ENCODE results near the gene MCF2L2. TPM values are rescaled to one million over a fixed set of nuclear protein-coding genes. Genes with fewer than 3 reads are reported as not detected.

The MCF2L2 gene
- total and polyA plus RNA-seq, 2 donors (not counting 1 experiment from before 2014, with no cell fraction given), result 0.03 to 1.6 TPM

DNA sequence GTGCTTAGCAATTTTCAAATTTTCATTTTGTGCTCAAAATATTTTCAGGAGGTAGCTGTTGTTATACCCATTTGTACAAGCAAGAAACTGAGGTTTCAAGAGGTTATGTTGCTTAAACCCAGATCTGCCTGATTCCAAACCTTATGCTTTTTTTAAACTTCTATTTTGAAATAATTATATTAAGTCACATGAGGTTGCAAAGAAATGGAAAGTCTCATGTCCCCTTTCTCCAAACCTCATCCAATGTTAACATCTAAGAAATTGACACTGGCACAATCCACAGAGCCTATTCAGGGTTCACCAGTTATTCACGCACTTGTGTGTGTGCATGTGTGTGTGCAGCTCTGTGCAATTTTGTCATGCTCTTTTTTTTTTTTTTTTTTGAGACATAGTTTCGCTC lies 140.3 kb downstream of the MCF2L2 start:
- no peak overlapping the region for H2AFZ ChIP-seq (ENCODE audit: insufficient read depth, low read depth, low read length, poor library complexity, severe bottlenecking)
- H3K27me3 ChIP-seq (replicated peaks in 1 of 4; ENCODE audit: control extremely low read depth in 1 of 4, control insufficient read depth in 3 of 4, insufficient read depth in 4 of 4, low read length in 3 of 4), result peaks cover 0 to 4% (median 0%) of the 10 kb centered on the region in 4 experiments
- no peaks in the 10 kb centered on the region for H3K9me3 ChIP-seq (ENCODE audit: control extremely low read depth in 1 of 3, control insufficient read depth in 2 of 3, insufficient read depth in 1 of 3, low read length in 2 of 3)
- no peak overlapping the region for H3K27ac Mint-ChIP-seq
- H3K4me1 Mint-ChIP-seq, result peaks cover 24% of the 10 kb centered on the region
- H3K4me3 ChIP-seq (ENCODE audit: control extremely low read depth in 1 of 5, extremely low read depth in 1 of 5, insufficient read depth in 1 of 5, low read depth in 2 of 5, low read length in 4 of 5), result no peak overlapping the region
- intact Hi-C loops (cut with micrococcal nuclease), result no loop called here
- H3K79me2 ChIP-seq (ENCODE audit: control insufficient read depth, insufficient read depth, low read length), result no peaks in the 10 kb centered on the region
- TF ChIP-seq, protein P1, sequence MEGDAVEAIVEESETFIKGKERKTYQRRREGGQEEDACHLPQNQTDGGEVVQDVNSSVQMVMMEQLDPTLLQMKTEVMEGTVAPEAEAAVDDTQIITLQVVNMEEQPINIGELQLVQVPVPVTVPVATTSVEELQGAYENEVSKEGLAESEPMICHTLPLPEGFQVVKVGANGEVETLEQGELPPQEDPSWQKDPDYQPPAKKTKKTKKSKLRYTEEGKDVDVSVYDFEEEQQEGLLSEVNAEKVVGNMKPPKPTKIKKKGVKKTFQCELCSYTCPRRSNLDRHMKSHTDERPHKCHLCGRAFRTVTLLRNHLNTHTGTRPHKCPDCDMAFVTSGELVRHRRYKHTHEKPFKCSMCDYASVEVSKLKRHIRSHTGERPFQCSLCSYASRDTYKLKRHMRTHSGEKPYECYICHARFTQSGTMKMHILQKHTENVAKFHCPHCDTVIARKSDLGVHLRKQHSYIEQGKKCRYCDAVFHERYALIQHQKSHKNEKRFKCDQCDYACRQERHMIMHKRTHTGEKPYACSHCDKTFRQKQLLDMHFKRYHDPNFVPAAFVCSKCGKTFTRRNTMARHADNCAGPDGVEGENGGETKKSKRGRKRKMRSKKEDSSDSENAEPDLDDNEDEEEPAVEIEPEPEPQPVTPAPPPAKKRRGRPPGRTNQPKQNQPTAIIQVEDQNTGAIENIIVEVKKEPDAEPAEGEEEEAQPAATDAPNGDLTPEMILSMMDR (IDR thresholded peaks at IDR 0.05), result no peak
- TF ChIP-seq EZH2 (IDR thresholded peaks at IDR 0.05; ENCODE audit: borderline replicate concordance, insufficient read depth, low read depth, low read length, poor library complexity, severe bottlenecking), result no peak
- DNase-seq (no peak), ATAC-seq (ENCODE audit: low read depth) (no peak)
- no peak overlapping the region for H3K4me2 ChIP-seq (replicated peaks; ENCODE audit: low read depth, low read length, poor library complexity, severe bottlenecking)
- peaks cover 1% of the 10 kb centered on the region for H3K27me3 Mint-ChIP-seq
- H3K36me3 ChIP-seq (replicated peaks in 1 of 2; ENCODE audit: control extremely low read depth in 1 of 2, control insufficient read depth in 1 of 2, extremely low read depth in 1 of 2, insufficient read depth in 2 of 2, low read length in 1 of 2), result no peaks in the 10 kb centered on the region
- H3K9ac ChIP-seq (ENCODE audit: low read length), result no peak overlapping the region
- H4K20me1 ChIP-seq (ENCODE audit: control insufficient read depth, insufficient read depth, low read length, poor library complexity, severe bottlenecking), result no peaks in the 10 kb centered on the region
- no peaks in the 10 kb centered on the region for H3K9me3 Mint-ChIP-seq (ENCODE audit: insufficient read depth)
- H3K27ac ChIP-seq (ENCODE audit: low read length in 2 of 2), result no peak overlapping the region
- ChIA-PET POLR2A (no interaction called here), CTCF (no interaction called here)
- WGBS (ENCODE audit: insufficient coverage), result no CpG with 5 or more reads among the region's 2 CpGs
- no peak overlapping the region for H3K4me3 Mint-ChIP-seq
- H3K4me1 ChIP-seq (ENCODE audit: control insufficient read depth in 2 of 2, insufficient read depth in 2 of 2, low read length in 2 of 2), result peaks cover 11 to 13% of the 10 kb centered on the region in 2 donors

DNA sequence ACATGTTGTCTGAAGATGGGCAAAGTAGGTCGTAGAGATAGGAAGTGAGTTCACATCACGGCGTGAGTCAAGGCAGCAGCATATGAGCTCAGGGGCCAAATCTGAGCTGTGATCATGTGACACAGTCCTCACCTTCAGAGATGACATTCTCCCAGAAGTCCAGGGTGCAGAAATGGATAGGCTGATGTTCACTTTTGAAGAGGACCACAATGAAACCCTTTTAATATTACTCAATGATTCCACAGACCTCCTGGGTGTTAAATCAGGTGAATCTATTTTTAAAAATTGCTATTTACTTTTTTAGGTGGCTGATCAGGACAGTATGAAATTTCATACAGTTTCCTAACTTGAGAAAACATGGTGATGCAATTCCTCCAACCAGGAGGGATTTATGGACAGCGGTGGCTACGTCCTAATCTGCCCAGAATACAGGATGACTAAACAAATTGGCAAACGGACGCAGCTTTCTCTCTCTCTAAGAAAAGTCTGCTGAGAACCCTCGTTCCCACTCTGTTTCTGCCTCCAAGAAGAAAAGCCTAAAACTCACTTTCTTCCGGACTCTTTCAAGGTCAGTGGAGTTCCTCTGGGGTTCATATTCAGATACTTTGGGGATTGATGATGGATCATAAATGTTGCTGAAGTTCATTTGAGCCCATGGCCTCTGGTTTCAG lies 141.0 kb downstream of the MCF2L2 start:
- Histone ChIP-seq H3K4me3 (ENCODE audit: control extremely low read depth in 1 of 5, extremely low read depth in 1 of 5, insufficient read depth in 1 of 5, low read depth in 2 of 5, low read length in 4 of 5) (no peak overlapping the region), H3K9ac (ENCODE audit: low read length) (no peak overlapping the region), H2AFZ (ENCODE audit: insufficient read depth, low read depth, low read length, poor library complexity, severe bottlenecking) (no peak overlapping the region), H3K36me3 (replicated peaks in 1 of 2; ENCODE audit: control extremely low read depth in 1 of 2, control insufficient read depth in 1 of 2, extremely low read depth in 1 of 2, insufficient read depth in 2 of 2, low read length in 1 of 2) (no peaks in the 10 kb centered on the region), H3K27ac (ENCODE audit: low read length in 2 of 2) (no peak overlapping the region), H3K4me2 (replicated peaks; ENCODE audit: low read depth, low read length, poor library complexity, severe bottlenecking) (no peak overlapping the region), H4K20me1 (ENCODE audit: control insufficient read depth, insufficient read depth, low read length, poor library complexity, severe bottlenecking) (no peaks in the 10 kb centered on the region), H3K9me3 (ENCODE audit: control extremely low read depth in 1 of 3, control insufficient read depth in 2 of 3, insufficient read depth in 1 of 3, low read length in 2 of 3) (no peaks in the 10 kb centered on the region), H3K79me2 (ENCODE audit: control insufficient read depth, insufficient read depth, low read length) (no peaks in the 10 kb centered on the region), H3K4me1 (ENCODE audit: control insufficient read depth in 2 of 2, insufficient read depth in 2 of 2, low read length in 2 of 2) (peaks cover 11 to 13% of the 10 kb centered on the region in 2 donors), H3K27me3 (replicated peaks in 1 of 4; ENCODE audit: control extremely low read depth in 1 of 4, control insufficient read depth in 3 of 4, insufficient read depth in 4 of 4, low read length in 3 of 4) (peaks cover 0 to 8% (median 0%) of the 10 kb centered on the region in 4 experiments)
- WGBS (ENCODE audit: insufficient coverage), result 92% methylated on average over 5 of the region's 9 CpGs
- ATAC-seq (ENCODE audit: low read depth) (no peak), DNase-seq (no peak)
- intact Hi-C loops (cut with micrococcal nuclease), result loop anchor here (2.0 kb wide), 1 partner anchor 27 kb away; no protein-coding TSS in a partner anchor
- H3K27ac Mint-ChIP-seq, result no peak overlapping the region
- H3K9me3 Mint-ChIP-seq (ENCODE audit: insufficient read depth), result no peaks in the 10 kb centered on the region
- peaks cover 24% of the 10 kb centered on the region for H3K4me1 Mint-ChIP-seq
- H3K4me3 Mint-ChIP-seq, result no peak overlapping the region
- ChIA-PET POLR2A (no interaction called here), CTCF (no interaction called here)
- TF ChIP-seq, protein P1 (IDR thresholded peaks at IDR 0.05), result no peak
- no peak for TF ChIP-seq EZH2 (IDR thresholded peaks at IDR 0.05; ENCODE audit: borderline replicate concordance, insufficient read depth, low read depth, low read length, poor library complexity, severe bottlenecking)
- H3K27me3 Mint-ChIP-seq, result peaks cover 4% of the 10 kb centered on the region

All from B cell (primary cell).